HG03342 (cell line): ENCODE data around the gene FAM171A1.
"Not testable (repeated sequence)": the region's sequence is repeated elsewhere in the genome, so short reads cannot be mapped to it uniquely, and the experiment has no call there.

ENCODE experiments used
- ATAC-seq: cut with Tn5 transposase; IDR thresholded peaks from one replicate; pipeline ENCODE4 v1.9.1; 2021; ENCODE audit warnings: mild to moderate bottlenecking, moderate library complexity; ENCODE audit not compliant: unreplicated experiment

The FAM171A1 gene

GRCh38 chr10:15321431-15322341, 49.4 kb downstream of the FAM171A1 start:
- ATAC-seq = no peak

DNA sequence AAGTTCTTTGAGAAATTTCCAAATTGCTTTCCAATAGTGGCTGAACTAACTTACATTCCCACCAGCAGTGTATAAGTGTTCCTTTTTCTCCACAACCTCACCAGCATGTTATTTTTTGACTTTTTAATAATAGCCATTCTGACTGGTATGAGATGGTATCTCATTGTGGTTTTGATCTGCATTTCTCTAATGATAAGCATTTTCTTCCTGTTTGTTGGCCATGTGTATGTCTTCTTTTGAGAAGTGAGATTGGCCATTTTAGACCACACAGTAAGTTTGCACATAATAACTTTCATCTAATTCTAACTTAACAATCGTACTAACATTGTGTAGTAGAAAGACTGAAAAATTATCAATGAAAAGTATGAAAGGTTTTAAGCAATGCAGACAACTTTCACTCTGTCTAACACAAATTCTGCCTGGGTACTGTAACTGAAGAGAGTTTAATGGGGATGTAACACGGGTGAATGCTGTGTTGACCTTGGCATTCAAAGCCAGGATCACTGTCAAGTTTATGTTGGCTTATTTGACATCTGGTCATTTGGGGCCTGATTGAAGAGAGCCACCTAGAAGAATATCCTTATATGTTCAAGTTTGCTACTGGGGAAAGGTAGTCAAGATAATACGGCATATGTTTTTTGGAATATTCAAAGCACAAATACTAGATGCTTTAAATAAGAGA, 50.4 kb downstream of the FAM171A1 start:
- ATAC-seq = no peak

- no peak for ATAC-seq
These were observed 51.0 kb downstream of the FAM171A1 start for GRCh38 chr10:15320118-15320517.

DNA sequence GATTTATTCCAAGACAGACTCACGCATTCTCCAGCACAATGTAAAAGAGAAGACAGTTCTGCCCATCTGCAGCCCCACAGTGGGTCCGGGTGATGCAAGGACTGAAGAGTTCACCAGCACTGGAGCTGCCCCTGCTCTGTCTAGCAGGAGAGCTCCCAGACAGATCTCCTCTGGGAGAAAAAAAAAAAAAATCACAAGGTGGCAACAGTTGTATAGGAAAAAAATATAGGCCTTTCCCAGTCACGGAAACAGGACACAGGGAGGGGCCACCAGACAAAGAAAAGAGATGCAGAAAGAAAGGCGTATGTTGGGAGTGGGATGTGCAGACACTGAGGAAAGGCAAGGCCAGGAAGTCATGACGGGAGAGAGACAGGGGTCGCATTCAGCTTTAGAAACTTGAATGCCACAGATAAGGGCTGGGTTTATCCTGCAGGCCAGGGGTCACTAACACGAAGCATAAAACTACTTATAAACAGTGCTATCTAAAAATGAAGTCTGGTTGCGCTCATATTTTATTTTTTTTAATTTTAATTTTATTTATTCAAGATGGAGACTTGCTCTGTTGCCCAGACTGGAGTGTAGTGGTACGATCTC, 54.1 kb downstream of the FAM171A1 start:
- no peak for ATAC-seq

DNA sequence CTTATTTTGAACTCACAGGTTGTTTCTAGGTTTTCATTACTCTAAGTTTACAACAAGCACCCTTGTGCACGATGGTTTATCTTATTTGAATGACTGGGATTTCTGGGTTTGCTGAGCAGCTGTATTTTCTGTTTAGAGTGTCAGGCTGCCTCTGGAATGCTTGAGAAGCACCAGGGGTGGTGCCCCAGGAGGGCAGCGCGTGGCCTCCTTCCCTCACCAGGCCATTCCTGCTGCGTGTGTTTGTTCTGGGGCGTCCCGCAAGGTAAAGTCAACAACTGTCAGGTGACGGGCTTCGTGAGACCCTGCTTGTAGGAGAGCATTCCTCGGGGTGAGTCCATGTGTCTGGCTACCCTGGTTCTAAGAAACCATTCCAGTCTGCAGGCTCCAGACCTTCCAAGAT, 54.9 kb downstream of the FAM171A1 start:
- ATAC-seq = no peak

DNA sequence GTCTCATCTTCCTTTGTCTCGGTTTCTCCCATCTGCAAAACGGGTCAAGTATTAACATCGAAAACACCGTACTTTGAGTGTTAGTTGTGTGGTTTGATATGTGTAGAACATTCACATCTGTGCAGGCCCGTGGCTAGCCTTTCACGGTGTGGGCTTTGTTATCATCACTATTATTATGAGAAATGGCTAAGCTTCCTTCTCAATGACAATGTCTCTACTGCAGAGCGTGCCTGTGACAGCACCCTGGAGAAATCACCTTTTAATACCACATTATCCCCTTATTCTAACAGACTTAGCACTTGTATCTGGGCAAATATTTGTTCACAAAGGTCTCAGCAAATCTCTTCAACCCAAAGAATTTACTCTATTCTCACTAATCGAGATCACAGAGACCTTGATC, 55.8 kb downstream of the FAM171A1 start:
- ATAC-seq = no peak

- ATAC-seq = no peak
These were observed 56.5 kb downstream of the FAM171A1 start for GRCh38 chr10:15314482-15315045.

DNA sequence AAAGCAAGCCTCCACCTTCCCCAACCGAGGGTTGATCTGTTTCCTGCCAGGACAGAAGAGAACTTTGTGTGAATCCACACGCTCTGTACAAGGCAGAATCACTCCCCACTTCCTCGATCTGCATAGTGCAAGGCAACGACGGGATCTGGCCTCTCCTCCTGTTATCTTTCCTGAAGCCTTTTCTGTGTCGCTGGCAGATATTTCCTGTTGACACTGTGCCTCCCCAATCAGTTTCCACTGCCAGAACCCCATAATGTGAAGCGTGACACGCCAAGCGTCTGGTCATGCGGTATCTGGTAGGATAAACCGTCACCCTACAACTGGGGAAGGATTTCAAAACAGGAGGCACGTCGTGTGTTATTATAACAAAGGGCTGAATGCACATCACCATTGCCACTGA, 57.2 kb downstream of the FAM171A1 start:
- no peak for ATAC-seq

- ATAC-seq = no peak
These were observed 58.0 kb downstream of the FAM171A1 start for GRCh38 chr10:15313047-15313446.

- ATAC-seq = no peak
These were observed 59.4 kb downstream of the FAM171A1 start for GRCh38 chr10:15311569-15312280.

DNA sequence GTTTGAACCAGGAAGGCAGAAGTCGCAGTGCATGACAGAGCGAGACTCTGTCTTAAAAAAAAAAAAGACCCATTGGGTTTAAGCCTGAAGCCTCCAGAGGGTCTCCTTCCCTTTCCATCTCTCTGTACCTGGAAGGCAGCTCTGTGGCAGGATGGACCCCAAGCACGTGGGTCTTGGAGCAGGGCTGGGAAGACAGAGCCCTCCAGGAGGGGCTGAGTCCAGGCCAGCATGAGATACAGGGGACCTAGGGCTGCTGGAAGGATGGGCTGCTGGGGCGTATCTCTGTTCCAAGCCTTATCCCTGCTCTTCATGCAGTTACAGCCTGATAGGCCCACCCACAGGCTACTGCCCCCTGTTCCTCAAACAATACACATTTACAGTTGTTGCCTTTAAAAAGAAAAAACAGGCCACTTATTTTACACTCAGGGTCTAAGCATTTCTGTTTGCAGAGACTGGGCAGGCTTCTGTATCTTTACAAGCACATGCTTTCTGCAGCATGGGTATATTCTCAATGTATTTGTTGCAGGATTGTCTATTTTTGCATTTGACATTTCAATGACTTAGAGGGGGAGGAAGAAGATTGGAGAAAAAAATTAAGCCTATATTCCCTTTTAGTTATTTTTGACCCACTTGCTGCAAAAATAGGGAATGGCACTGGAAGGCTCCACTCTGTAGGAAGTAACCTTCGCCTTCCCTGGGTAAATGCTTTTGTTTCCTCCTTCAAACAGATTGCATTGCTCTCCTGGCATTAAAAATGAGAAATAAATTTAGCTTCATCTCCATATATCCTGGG, 60.1 kb downstream of the FAM171A1 start:
- ATAC-seq = no peak

GRCh38 chr10:15309221-15309620, 61.9 kb downstream of the FAM171A1 start:
- no peak for ATAC-seq

GRCh38 chr10:15306735-15307280, 64.3 kb downstream of the FAM171A1 start:
- ATAC-seq = no peak

DNA sequence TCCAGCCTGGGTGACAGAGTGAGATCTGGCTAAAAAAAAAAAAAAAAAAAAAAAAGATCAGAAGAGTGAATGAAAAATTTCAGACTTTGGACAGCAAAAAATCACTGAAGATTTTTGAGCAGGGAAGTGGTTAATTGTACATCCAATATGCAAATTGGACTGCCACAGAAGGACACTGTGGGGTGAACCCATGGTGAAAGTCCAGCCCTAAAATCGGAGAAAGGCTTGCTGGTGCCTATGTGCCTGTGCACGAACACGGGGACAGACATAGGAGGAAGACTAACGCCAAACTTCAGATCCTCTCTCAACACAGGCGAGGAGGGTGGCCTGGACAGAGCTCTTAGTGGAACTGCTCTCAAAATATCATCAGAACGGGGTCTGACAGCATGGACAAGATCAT, 65.5 kb downstream of the FAM171A1 start:
- ATAC-seq = no peak

DNA sequence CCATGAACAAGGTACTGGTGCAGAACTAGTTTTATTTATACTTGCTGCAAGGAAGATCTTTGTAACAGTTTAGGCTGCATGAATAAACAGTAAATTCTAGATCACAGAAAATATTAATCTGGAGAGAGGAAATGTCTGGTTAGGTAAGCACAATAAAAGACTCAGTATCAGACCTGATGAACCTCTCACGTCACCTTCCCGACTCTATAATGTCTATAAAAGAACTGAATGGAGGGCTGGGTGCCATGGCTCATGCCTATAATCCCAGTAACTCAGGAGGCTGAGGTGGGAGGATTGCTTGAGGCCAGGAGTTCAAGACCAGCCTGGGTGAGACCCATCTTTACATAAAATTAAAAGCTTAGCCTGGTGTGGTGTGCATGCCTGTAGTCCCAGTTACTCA, 65.9 kb downstream of the FAM171A1 start:
- ATAC-seq = no peak

GRCh38 chr10:15302188-15302956, 68.7 kb downstream of the FAM171A1 start:
- ATAC-seq = not testable (repeated sequence)

DNA sequence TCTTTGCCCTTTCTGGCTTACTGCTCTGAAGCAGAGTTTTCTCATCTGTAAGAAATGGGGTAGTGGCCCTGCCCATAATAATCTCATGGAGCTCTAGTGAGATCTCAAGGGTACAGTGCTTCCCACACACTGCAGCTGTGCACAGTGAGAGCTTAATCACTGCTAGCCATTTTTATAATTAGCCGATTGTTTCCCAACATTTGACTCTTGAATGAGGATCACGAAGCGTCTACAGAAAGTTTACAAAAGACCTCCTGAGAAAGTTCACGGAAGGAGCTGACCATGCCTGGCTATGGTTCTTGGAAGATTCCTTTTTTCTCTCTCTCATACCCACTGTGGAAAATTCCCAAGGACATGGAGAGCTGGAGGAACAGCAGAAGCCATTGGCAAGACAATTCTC, 70.4 kb downstream of the FAM171A1 start:
- ATAC-seq = no peak

GRCh38 chr10:15300145-15300544, 70.9 kb downstream of the FAM171A1 start:
- no peak for ATAC-seq

DNA sequence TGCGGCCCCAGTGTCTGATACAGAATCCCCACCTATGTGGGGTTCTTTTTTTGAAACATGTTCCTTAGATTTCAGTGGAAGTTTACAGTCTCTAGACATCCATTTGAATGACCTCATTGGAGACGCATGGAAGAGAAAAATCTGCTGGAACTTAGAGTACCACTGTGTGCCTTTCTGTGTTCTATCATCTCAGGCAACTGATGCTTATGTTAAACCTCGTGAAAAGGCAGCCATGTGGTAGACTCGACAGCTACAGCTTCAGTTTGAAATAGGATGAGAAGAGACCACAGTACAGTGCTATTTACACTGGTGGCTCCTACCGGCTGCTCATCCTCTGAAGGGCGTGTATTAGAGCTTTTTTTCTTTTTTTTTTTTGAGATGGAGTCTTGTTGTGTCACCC, 74.4 kb downstream of the FAM171A1 start:
- no peak for ATAC-seq
